K562 (cell line): ENCODE results near the gene EML2. TPM values are rescaled to one million over a fixed set of nuclear protein-coding genes. Genes with fewer than 3 reads are reported as not detected.

Experiments
- ATAC-seq: fragments of 200-7000 bp; cut with Tn5 transposase; 3 replicates; pipeline ENCODE4 v1.9.1; 2020; ENCODE audit warnings: moderate library complexity
- BruUV-seq: library from RNA; stranded (reverse); fragments of 400-500 nt; replicated peaks from 2 replicates; lab custom pipeline; 2021; lab: Mats Ljungman, UMichigan
- CTCF ChIA-PET: fragments of 300-600 bp; formaldehyde crosslinking; extraction: SDS; loops from one replicate; lab custom pipeline; 2021; ENCODE audit warnings: low intra/inter-chr PET ratio; lab: Yijun Ruan, JAX
- POLR2A ChIA-PET: fragments of 300-600, 350-650 bp; sonication (Branson Sonifier 250); formaldehyde crosslinking; extraction: SDS; loops from one replicate; lab custom pipeline; 2021; ENCODE audit warnings: antibody characterized with exemption, inconsistent platforms; lab: Yijun Ruan, JAX
- DNase-seq, 4 experiments: peaks; one replicate each; pipeline versions ENCODE4 v3.0.0 to v3.0.0-alpha.2; 2011 to 2018; ENCODE audit warnings: low spot score in 3 of 4, mixed read lengths in 3 of 4; ENCODE audit errors: extremely low read depth in 1 of 4
- FAIRE-seq: peaks from 2 replicates; lab custom pipeline; 2011; peaks lifted over from hg19 to GRCh38; lab: Jason Lieb, UNC
- H2AFZ ChIP-seq: 2 replicates; pipeline ENCODE4 v1.6.0; 2011; ENCODE audit warnings: low read depth, low read length, control low read depth, inconsistent platforms
- H3K27ac ChIP-seq: fragments of 200-600 bp; 3 replicates; pipeline ENCODE4 v1.8.0; 2011; ENCODE audit warnings: low read depth, mild to moderate bottlenecking, control low read depth, inconsistent platforms, low read length, moderate library complexity, mixed read lengths; ENCODE audit errors: extremely low read depth
- H3K27me3 ChIP-seq, 2 experiments: fragments of 300-600 bp in 1 of 2; 2 replicates in 1 of 2; 3 replicates in 1 of 2; pipeline versions ENCODE4 v1.6.0 to v1.8.0; 2011; ENCODE audit warnings: inconsistent platforms in 2 of 2, low read length in 2 of 2, mild to moderate bottlenecking in 1 of 2, mixed read lengths in 1 of 2, moderate library complexity in 1 of 2; ENCODE audit not compliant: control insufficient read depth in 2 of 2, insufficient read depth in 2 of 2
- H3K36me3 ChIP-seq: fragments of 300-600 bp; 3 replicates; pipeline ENCODE4 v1.8.0; 2011; ENCODE audit warnings: mild to moderate bottlenecking, low read length, inconsistent platforms; ENCODE audit not compliant: control insufficient read depth, insufficient read depth
- H3K4me1 ChIP-seq, 2 experiments: fragments of 200-600 bp in 1 of 2; replicated peaks in 1 of 2; 2 replicates in 1 of 2; 3 replicates in 1 of 2; pipeline versions ENCODE4 v1.5.1 to v1.8.0; 2011; ENCODE audit warnings: inconsistent platforms in 2 of 2, low read length in 2 of 2, mild to moderate bottlenecking in 1 of 2, mixed read lengths in 1 of 2, moderate library complexity in 1 of 2; ENCODE audit not compliant: control insufficient read depth in 2 of 2, insufficient read depth in 2 of 2
- H3K4me2 ChIP-seq: 2 replicates; pipeline ENCODE4 v1.6.1; 2011; ENCODE audit warnings: low read length, control low read depth, inconsistent platforms, mixed read lengths; ENCODE audit not compliant: insufficient read depth
- H3K4me3 ChIP-seq: fragments of 200-600 bp; sonication (generic), shearing (Covaris generic); 2 replicates; pipeline ENCODE4 v1.5.1; 2016; ENCODE audit warnings: control low read depth, inconsistent platforms
- H3K79me2 ChIP-seq: fragments of 200-600 bp; 3 replicates; pipeline ENCODE4 v1.8.0; 2011; ENCODE audit warnings: low read length, inconsistent platforms; ENCODE audit not compliant: control insufficient read depth, insufficient read depth
- H3K9ac ChIP-seq, 2 experiments: 2 replicates each; pipeline versions ENCODE4 v1.6.0 to v1.6.1; 2011; ENCODE audit warnings: low read depth in 2 of 2, low read length in 2 of 2, control low read depth in 1 of 2, inconsistent platforms in 1 of 2, mild to moderate bottlenecking in 1 of 2, mixed read lengths in 1 of 2; ENCODE audit not compliant: insufficient read depth in 1 of 2
- H3K9me1 ChIP-seq: one replicate; pipeline ENCODE4 v1.6.0; 2011; ENCODE audit warnings: inconsistent platforms, mild to moderate bottlenecking, low read length, moderate library complexity; ENCODE audit not compliant: control insufficient read depth, insufficient read depth
- H3K9me3 ChIP-seq: replicated peaks from 2 replicates; pipeline ENCODE4 v1.5.1; 2011; ENCODE audit warnings: low read depth, low read length, inconsistent platforms; ENCODE audit not compliant: control insufficient read depth, insufficient read depth
- H4K20me1 ChIP-seq: replicated peaks from 2 replicates; pipeline ENCODE4 v1.6.1; 2011; ENCODE audit warnings: low read length, inconsistent platforms, mixed read lengths; ENCODE audit not compliant: control insufficient read depth, insufficient read depth
- EZH2 ChIP-seq: IDR thresholded peaks from 2 replicates; pipeline ENCODE4 v1.6.1; 2012; ENCODE audit warnings: low read depth, mild to moderate bottlenecking, inconsistent platforms, low read length, borderline replicate concordance
- FOXM1 ChIP-seq, 2 experiments: fragments of 450-650 bp in 1 of 2; sonication (generic) in 1 of 2; formaldehyde crosslinking in 1 of 2; IDR thresholded peaks; 2 replicates each; pipeline versions ENCODE4 v1.6.1 to v1.9.0; 2017 to 2022; ENCODE audit warnings: low read depth in 2 of 2, mild to moderate bottlenecking in 2 of 2, missing genetic modification reagents in 1 of 2, moderate library complexity in 1 of 2
- U2AF2 ChIP-seq: fragments of 200-400 bp; formaldehyde crosslinking; optimal IDR thresholded peaks from 2 replicates; pipeline ENCODE3; 2017; ENCODE audit warnings: low read depth, mild to moderate bottlenecking, low read length
- ZBTB1 ChIP-seq: sonication (generic); formaldehyde crosslinking; IDR thresholded peaks from 2 replicates; pipeline ENCODE4 v1.8.1; 2023; ENCODE audit warnings: missing genetic modification reagents, low read depth, mild to moderate bottlenecking, borderline replicate concordance
- ZNF140 ChIP-seq: fragments of 250-450 bp; sonication (Bioruptor Pico); IDR thresholded peaks from 2 replicates; pipeline ENCODE4 v1.8.0; 2021; ENCODE audit warnings: moderate library complexity, mild to moderate bottlenecking, inconsistent platforms
- ZNF311 ChIP-seq: fragments of 250-450 bp; sonication (Bioruptor Pico); IDR thresholded peaks from 2 replicates; pipeline ENCODE4 v1.4.0; 2020; ENCODE audit warnings: mild to moderate bottlenecking, moderate library complexity
- WGBS: fragments of 100-300 bp; shearing (Covaris generic); methylation state at CpG from one replicate; pipeline ENCODE4 v1.1.6; 2016; ENCODE audit warnings: low coverage, mixed read lengths; ENCODE audit not compliant: insufficient coverage; ENCODE audit errors: missing lambda C conversion rate; 5-methylcytosine and 5-hydroxymethylcytosine counted together
- in situ Hi-C: fragments of 300-500 bp; cut with MboI; formaldehyde crosslinking; loops from 4 replicates; pipeline ENCODE4 v1.15.0; 2018; ENCODE audit warnings: inconsistent platforms, mixed read lengths
- intact Hi-C: fragments of 100-400 bp; cut with micrococcal nuclease; formaldehyde crosslinking; loops from 2 replicates; pipeline ENCODE4 v1.14.2; 2022
- polyA plus RNA-seq, 8 experiments: library from polyadenylated mRNA; depleted of rRNA in 4 of 8; stranded (reverse) in 5 of 8; unstranded in 3 of 8; fragments of >200 nt; fragmentation: Nextera tagmentation in 2 of 8; fragmentation: Illumina TruSeq in 1 of 8; extraction: Ambion mirVana in 2 of 8; extraction: Trizol in 1 of 8; gene quantifications; 2 replicates each; pipeline versions ENCODE4 v1.2.1 to v1.2.3, GENCODE V29; 2011 to 2014; ENCODE audit warnings: inconsistent platforms in 1 of 8, missing spikeins in 1 of 8
- total RNA-seq, 7 experiments: library from RNA; depleted of rRNA in 6 of 7; stranded (reverse); fragments of >200 nt in 6 of 7; fragmentation: Illumina TruSeq in 2 of 7; extraction: Trizol in 2 of 7; gene quantifications; 2 replicates each; pipeline versions ENCODE4 v1.2.1 to v1.2.3, GENCODE V29; 2011 to 2021; ENCODE audit warnings: low replicate concordance in 1 of 7
- TF ChIP-seq, protein P1 (sequence below): fragments of 450-650 bp; formaldehyde crosslinking; IDR thresholded peaks from 2 replicates; pipeline ENCODE4 v1.4.0; 2020; ENCODE audit warnings: mild to moderate bottlenecking, moderate library complexity
- TF ChIP-seq, protein P2 (sequence below): fragments of 250-450 bp; sonication (Bioruptor Pico); IDR thresholded peaks from 2 replicates; pipeline ENCODE4 v1.5.0; 2021; ENCODE audit warnings: mild to moderate bottlenecking, borderline replicate concordance
- TF ChIP-seq, protein P3 (sequence below), 2 experiments: fragments of 450-650 bp; IDR thresholded peaks; 2 replicates each; pipeline ENCODE4 v1.6.1; 2016; ENCODE audit warnings: mild to moderate bottlenecking in 2 of 2, borderline replicate concordance in 1 of 2, low read depth in 1 of 2, moderate library complexity in 1 of 2

Gene EML2
- total and polyA plus RNA-seq, 9 of the 15 experiments (the other 6 are each of a cell fraction or from before 2014, with no cell fraction given), result 2.6 to 69.6 (median 24.8) TPM

DNA sequence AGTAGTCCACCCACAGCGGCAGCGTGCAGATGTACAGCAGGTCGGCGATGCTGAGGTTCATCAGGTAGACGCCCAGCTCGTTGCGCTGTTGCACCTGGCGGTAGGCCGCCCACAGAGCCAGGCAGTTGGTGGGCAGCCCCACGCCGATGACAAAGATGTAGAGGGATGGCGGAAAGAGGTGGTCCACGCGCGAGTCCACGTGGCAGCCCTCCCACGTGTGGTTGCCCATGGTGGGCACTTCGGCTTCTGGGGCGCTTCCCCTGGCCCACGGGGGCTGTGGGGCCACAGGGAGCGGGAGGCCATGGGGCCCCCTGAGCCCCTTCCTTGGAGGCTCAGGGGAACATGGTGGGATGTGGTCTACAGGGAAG is 47.6 kb downstream of the EML2 start:
- Histone ChIP-seq H2AFZ (no peak overlapping the region; the same call in 1 of the 2 replicates), H3K9me3 (no peaks in the 10 kb centered on the region), H3K4me1 (peaks cover 21 to 22% of the 10 kb centered on the region in 2 experiments), H3K9me1 (no peaks in the 10 kb centered on the region), H3K4me2 (no peak overlapping the region; the same call in 1 of the 2 replicates), H3K36me3 (no peaks in the 10 kb centered on the region), H4K20me1 (no peaks in the 10 kb centered on the region), H3K79me2 (no peaks in the 10 kb centered on the region), H3K9ac (no peak overlapping the region), H3K27me3 (0 out of 5 replicates have a peak, but pooled peaks cover 0 to 4% of the 10 kb centered on the region in 2 experiments), H3K27ac (no peak overlapping the region), H3K4me3 (no peak overlapping the region)
- no peak for ATAC-seq
- intact Hi-C loops (loop anchor here (1.0 to 2.0 kb wide), 2 partner anchors 52 to 89 kb away; no protein-coding TSS in a partner anchor), in situ Hi-C loops (no loop called here)
- DNase-seq, result no peak
- FAIRE-seq, result no peak
- no TSS peak for BruUV-seq
- WGBS, result 93% methylated on average over 18 of the region's 21 CpGs
- POLR2A ChIA-PET, result interaction anchor here (1.0 to 1.7 kb wide), 2 partner anchors 25 to 50 kb away, joined by 5 to 9 read pairs; no protein-coding TSS in a partner anchor
- CTCF ChIA-PET, result interaction anchor here (0.6 to 2.4 kb wide), 2 partner anchors 51 to 209 kb away, joined by 4 to 25 read pairs; no protein-coding TSS in a partner anchor
- TF ChIP-seq U2AF2 (no peak), ZNF311 (CRISPR knock-in tag) (no peak), ZNF140 (CRISPR knock-in tag) (no peak), ZBTB1 (CRISPR knock-in tag) (no peak), FOXM1 (IDR thresholded peaks at IDR 0.05; ENCODE audit: low read depth) (no peak), FOXM1 (CRISPR knock-in tag; IDR thresholded peaks at IDR 0.05; ENCODE audit: low read depth) (no peak), EZH2 (no peak)
- TF ChIP-seq, protein P1, sequence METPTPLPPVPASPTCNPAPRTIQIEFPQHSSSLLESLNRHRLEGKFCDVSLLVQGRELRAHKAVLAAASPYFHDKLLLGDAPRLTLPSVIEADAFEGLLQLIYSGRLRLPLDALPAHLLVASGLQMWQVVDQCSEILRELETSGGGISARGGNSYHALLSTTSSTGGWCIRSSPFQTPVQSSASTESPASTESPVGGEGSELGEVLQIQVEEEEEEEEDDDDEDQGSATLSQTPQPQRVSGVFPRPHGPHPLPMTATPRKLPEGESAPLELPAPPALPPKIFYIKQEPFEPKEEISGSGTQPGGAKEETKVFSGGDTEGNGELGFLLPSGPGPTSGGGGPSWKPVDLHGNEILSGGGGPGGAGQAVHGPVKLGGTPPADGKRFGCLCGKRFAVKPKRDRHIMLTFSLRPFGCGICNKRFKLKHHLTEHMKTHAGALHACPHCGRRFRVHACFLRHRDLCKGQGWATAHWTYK (CRISPR knock-in tag), result peak; percentile 90
- TF ChIP-seq, protein P2, sequence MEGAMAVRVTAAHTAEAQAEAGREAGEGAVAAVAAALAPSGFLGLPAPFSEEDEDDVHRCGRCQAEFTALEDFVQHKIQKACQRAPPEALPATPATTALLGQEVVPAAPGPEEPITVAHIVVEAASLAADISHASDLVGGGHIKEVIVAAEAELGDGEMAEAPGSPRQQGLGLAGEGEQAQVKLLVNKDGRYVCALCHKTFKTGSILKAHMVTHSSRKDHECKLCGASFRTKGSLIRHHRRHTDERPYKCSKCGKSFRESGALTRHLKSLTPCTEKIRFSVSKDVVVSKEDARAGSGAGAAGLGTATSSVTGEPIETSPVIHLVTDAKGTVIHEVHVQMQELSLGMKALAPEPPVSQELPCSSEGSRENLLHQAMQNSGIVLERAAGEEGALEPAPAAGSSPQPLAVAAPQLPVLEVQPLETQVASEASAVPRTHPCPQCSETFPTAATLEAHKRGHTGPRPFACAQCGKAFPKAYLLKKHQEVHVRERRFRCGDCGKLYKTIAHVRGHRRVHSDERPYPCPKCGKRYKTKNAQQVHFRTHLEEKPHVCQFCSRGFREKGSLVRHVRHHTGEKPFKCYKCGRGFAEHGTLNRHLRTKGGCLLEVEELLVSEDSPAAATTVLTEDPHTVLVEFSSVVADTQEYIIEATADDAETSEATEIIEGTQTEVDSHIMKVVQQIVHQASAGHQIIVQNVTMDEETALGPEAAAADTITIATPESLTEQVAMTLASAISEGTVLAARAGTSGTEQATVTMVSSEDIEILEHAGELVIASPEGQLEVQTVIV, result no peak
- TF ChIP-seq, protein P3, sequence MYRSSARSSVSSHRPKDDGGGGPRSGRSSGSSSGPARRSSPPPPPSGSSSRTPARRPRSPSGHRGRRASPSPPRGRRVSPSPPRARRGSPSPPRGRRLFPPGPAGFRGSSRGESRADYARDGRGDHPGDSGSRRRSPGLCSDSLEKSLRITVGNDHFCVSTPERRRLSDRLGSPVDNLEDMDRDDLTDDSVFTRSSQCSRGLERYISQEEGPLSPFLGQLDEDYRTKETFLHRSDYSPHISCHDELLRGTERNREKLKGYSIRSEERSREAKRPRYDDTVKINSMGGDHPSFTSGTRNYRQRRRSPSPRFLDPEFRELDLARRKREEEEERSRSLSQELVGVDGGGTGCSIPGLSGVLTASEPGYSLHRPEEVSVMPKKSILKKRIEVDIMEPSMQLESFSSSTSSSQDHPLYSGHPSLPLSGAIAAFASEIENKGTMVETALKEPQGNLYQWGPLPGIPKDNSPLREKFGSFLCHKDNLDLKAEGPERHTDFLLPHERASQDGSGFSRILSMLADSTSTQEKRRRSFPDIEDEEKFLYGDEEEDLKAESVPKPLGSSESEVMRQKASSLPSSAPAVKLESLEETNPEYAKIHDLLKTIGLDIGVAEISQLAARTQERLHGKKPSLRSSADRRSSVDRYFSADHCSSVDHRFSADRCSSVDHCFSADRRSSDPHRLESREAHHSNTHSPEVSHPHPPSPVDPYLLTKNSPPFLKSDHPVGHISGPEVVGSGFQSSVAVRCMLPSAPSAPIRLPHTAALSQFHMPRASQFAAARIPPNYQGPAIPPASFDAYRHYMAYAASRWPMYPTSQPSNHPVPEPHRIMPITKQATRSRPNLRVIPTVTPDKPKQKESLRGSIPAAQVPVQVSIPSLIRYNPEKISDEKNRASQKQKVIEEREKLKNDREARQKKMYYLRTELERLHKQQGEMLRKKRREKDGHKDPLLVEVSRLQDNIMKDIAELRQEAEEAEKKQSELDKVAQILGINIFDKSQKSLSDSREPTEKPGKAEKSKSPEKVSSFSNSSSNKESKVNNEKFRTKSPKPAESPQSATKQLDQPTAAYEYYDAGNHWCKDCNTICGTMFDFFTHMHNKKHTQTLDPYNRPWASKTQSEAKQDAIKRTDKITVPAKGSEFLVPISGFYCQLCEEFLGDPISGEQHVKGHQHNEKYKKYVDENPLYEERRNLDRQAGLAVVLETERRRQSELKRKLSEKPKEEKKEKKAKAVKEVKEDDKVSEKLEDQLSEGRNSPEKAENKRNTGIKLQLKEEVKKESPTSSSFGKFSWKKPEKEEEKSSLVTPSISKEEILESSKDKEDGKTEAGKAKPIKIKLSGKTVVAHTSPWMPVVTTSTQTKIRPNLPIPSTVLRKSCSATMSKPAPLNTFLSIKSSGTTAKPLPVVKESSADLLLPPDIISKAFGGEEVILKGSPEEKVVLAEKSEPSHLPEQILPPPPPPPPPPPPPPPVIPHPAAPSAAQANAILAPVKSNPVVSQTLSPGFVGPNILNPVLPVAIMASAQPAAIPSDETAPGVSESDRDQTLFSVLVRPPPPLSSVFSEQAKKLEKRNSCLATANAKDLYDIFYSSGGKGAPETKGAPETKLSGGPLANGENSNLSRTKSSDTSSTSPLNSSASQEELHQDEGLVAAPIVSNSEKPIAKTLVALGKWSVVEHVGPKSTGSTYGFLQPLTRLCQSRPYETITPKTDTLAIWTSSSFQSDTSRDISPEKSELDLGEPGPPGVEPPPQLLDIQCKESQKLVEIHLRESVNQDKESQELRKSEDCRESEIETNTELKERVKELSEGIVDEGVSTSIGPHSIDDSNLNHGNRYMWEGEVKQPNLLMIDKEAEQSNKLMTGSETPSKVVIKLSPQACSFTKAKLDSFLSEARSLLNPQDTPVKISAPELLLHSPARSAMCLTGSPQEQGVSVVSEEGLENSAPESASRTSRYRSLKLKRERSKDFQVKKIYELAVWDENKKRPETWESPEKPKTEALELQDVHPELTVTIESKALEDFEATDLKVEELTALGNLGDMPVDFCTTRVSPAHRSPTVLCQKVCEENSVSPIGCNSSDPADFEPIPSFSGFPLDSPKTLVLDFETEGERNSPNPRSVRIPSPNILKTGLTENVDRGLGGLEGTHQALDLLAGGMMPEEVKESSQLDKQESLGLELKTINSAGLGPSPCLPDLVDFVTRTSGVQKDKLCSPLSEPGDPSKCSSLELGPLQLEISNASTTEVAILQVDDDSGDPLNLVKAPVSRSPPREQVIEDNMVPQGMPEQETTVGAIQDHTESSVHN (IDR thresholded peaks at IDR 0.05; ENCODE audit: borderline replicate concordance in 1 of 2, low read depth in 1 of 2), result no peak
